NCI-H2196 (cell line): ENCODE results near the gene BICDL2.

Experiments used
- DNase-seq: peaks from one replicate; lab custom pipeline; 2025; ENCODE audit not compliant: unreplicated experiment; lab: John Stamatoyannopoulos, UW

The BICDL2 gene

GRCh38 chr16:3026003-3026378 is 10.8 kb downstream of the BICDL2 start:
- DNase-seq: no peak

GRCh38 chr16:3025032-3026002 is 11.4 kb downstream of the BICDL2 start:
- no peak for DNase-seq

- peak; percentile 98 for DNase-seq
These were observed 12.9 kb downstream of the BICDL2 start, which contains the start of the genes HCFC1R1 and THOC6 for GRCh38 chr16:3023669-3024478. Gene HCFC1R1 (minus strand): TSS chr16:3023942. CDS start chr16:3023941, 1 bp downstream. Gene THOC6 (plus strand): TSS chr16:3024035. CDS start chr16:3024327, 292 bp downstream.

- peak; percentile 23 for DNase-seq
These were observed 13.4 kb downstream of the BICDL2 start for GRCh38 chr16:3023415-3023668.

GRCh38 chr16:3022684-3023414 is 13.9 kb downstream of the BICDL2 start:
- no peak for DNase-seq

GRCh38 chr16:3022208-3022683 is 14.5 kb downstream of the BICDL2 start:
- peak; percentile 57 for DNase-seq

- peak; percentile 79 for DNase-seq
These were observed 15.1 kb downstream of the BICDL2 start for GRCh38 chr16:3021449-3022207.

GRCh38 chr16:3020604-3021448 is 15.9 kb downstream of the BICDL2 start:
- peak; percentile 62 for DNase-seq

- DNase-seq: peak; percentile 86
These were observed 16.5 kb downstream of the BICDL2 start, which contains the start of gene TNFRSF12A for GRCh38 chr16:3020247-3020603. Gene TNFRSF12A (plus strand): TSS chr16:3020368. CDS start chr16:3020398, 30 bp downstream.

- DNase-seq: no peak
These were observed 17.0 kb downstream of the BICDL2 start for GRCh38 chr16:3019594-3020246.

- peak; percentile 11 for DNase-seq
These were observed 18.8 kb downstream of the BICDL2 start, which contains the start of gene CLDN6 for GRCh38 chr16:3017794-3018506. Gene CLDN6 (minus strand): TSS chr16:3018183. CDS start chr16:3016021, 2,162 bp downstream.

GRCh38 chr16:3017344-3017743 is 19.4 kb downstream of the BICDL2 start:
- DNase-seq: no peak

GRCh38 chr16:3015865-3016521 is 20.8 kb downstream of the BICDL2 start:
- no peak for DNase-seq

GRCh38 chr16:3014971-3015370 is 21.8 kb downstream of the BICDL2 start:
- no peak for DNase-seq

- DNase-seq: no peak
These were observed 22.6 kb downstream of the BICDL2 start for GRCh38 chr16:3013998-3014690.

GRCh38 chr16:3013491-3013951 is 23.2 kb downstream of the BICDL2 start:
- no peak for DNase-seq
